Measurements from ENCODE around the gene NFIX.

DNA sequence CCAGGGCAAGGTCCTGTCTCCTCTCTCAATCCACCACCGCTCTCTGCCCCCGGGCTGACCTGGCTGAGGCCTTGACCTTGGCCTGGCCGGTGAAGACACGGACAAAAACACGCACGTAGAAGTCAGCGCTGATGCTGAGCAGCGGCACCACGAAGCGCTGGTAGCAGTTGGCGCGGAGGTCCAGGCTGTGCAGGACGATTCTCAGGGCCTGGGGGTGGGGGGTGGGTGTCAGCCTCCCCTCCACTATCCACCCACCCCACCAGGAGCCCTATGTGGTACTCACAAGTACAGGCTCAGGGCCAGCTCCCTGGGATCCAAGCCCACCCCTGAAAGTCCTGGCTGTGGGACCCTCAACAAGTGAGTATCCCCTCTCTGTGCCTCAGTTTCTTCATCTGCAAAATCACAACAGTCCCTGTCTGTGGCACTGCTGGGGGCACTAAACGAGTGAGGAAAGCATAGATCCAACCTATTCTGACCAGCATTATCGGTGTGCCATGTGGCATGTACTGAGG is 114.9 kb downstream of the NFIX start:
- TF ChIP-seq, protein P1, sequence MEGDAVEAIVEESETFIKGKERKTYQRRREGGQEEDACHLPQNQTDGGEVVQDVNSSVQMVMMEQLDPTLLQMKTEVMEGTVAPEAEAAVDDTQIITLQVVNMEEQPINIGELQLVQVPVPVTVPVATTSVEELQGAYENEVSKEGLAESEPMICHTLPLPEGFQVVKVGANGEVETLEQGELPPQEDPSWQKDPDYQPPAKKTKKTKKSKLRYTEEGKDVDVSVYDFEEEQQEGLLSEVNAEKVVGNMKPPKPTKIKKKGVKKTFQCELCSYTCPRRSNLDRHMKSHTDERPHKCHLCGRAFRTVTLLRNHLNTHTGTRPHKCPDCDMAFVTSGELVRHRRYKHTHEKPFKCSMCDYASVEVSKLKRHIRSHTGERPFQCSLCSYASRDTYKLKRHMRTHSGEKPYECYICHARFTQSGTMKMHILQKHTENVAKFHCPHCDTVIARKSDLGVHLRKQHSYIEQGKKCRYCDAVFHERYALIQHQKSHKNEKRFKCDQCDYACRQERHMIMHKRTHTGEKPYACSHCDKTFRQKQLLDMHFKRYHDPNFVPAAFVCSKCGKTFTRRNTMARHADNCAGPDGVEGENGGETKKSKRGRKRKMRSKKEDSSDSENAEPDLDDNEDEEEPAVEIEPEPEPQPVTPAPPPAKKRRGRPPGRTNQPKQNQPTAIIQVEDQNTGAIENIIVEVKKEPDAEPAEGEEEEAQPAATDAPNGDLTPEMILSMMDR (conservative IDR thresholded peaks at IDR 0.05 in 1 of 2, IDR thresholded peaks at IDR 0.05 in 1 of 2; ENCODE audit: extremely low read depth in 1 of 2, insufficient read depth in 1 of 2, low read depth in 1 of 2, low read length in 2 of 2): no peak
- no peak for TF ChIP-seq EZH2 (IDR thresholded peaks at IDR 0.05; ENCODE audit: borderline replicate concordance, low read length)
